Right lobe of liver (tissue), 4 donors: ENCODE measurements around the gene NEUROG3.

Experiments used
- CTCF ChIP-seq, 4 donors: fragments of 200-600 bp in 3 of 4; fragments of 450-650 bp in 1 of 4; IDR thresholded peaks; one replicate each; pipeline versions ENCODE4 v1.5.1 to v1.8.0; 2016 to 2022; ENCODE audit warnings: antibody characterized with exemption in 4 of 4, mild to moderate bottlenecking in 2 of 4
- POLR2A ChIP-seq: fragments of 450-650 bp; IDR thresholded peaks from one replicate; pipeline ENCODE4 v1.6.1; 2017; ENCODE audit warnings: antibody characterized with exemption, mild to moderate bottlenecking
- donor health status: DM: no; HTN: no; CAD: no.
- donor health status: DM: no; HTN: no; CAD: no.
- donor health status: DM: no; HTN: yes; CAD: no.

GRCh38 chr10:69537449-69537848, 35.8 kb downstream of the NEUROG3 start:
- TF ChIP-seq CTCF (IDR thresholded peaks at IDR 0.05) = no peak
- no peak for TF ChIP-seq POLR2A
